Endodermal cell (in vitro differentiated cells): Measurements from ENCODE around the gene RALA. TPM values are rescaled to one million over a fixed set of nuclear protein-coding genes. Genes with fewer than 3 reads are reported as not detected.
"Not testable (repeated sequence)": the region's sequence is repeated elsewhere in the genome, so short reads cannot be mapped to it uniquely, and the experiment has no call there.

Experiments
- DNase-seq: peaks from one replicate; pipeline ENCODE4 v3.0.0-alpha.2; 2017
- H3K27ac ChIP-seq: 2 replicates; pipeline ENCODE4 v1.5.1; 2013; ENCODE audit warnings: mild to moderate bottlenecking, low read depth, low read length, moderate library complexity
- H3K27me3 ChIP-seq: 2 replicates; pipeline ENCODE4 v1.6.1; 2013; ENCODE audit warnings: mild to moderate bottlenecking, low read length, moderate library complexity; ENCODE audit not compliant: insufficient read depth, control insufficient read depth, poor library complexity, severe bottlenecking
- H3K36me3 ChIP-seq: 2 replicates; pipeline ENCODE4 v1.7.0; 2013; ENCODE audit warnings: mild to moderate bottlenecking, low read length, moderate library complexity; ENCODE audit not compliant: control insufficient read depth, insufficient read depth
- H3K4me1 ChIP-seq: one replicate; pipeline ENCODE4 v1.7.0; 2013; ENCODE audit warnings: low read length; ENCODE audit not compliant: control insufficient read depth, insufficient read depth
- H3K4me3 ChIP-seq: 2 replicates; pipeline ENCODE4 v1.5.1; 2013; ENCODE audit warnings: mild to moderate bottlenecking, low read length, moderate library complexity
- H3K9ac ChIP-seq: 2 replicates; pipeline ENCODE4 v1.6.1; 2013; ENCODE audit warnings: mild to moderate bottlenecking, low read length, moderate library complexity; ENCODE audit not compliant: poor library complexity, severe bottlenecking; ENCODE audit errors: extremely low read depth
- H3K9me3 ChIP-seq: 2 replicates; pipeline ENCODE4 v1.6.1; 2013; ENCODE audit warnings: mild to moderate bottlenecking, low read length, moderate library complexity; ENCODE audit not compliant: control insufficient read depth
- H3K27ac Mint-ChIP-seq: 2 replicates; pipeline ENCODE4 v1.8.0; 2020; ENCODE audit warnings: mixed read lengths
- H3K27me3 Mint-ChIP-seq: 2 replicates; pipeline ENCODE4 v1.8.0; 2021; ENCODE audit warnings: mild to moderate bottlenecking, mixed read lengths; ENCODE audit not compliant: insufficient read depth
- H3K36me3 Mint-ChIP-seq: 2 replicates; pipeline ENCODE4 v1.8.0; 2020; ENCODE audit warnings: low read depth, mixed read lengths
- H3K4me1 Mint-ChIP-seq: 2 replicates; pipeline ENCODE4 v1.8.0; 2020; ENCODE audit warnings: mixed read lengths
- H3K4me3 Mint-ChIP-seq: 2 replicates; pipeline ENCODE4 v1.8.0; 2020; ENCODE audit warnings: mild to moderate bottlenecking, moderate library complexity, mixed read lengths
- H3K9me3 Mint-ChIP-seq: 2 replicates; pipeline ENCODE4 v1.8.0; 2020; ENCODE audit warnings: mild to moderate bottlenecking, mixed read lengths
- CTCF ChIP-seq: fragments of 200-600 bp; sonication (generic); conservative IDR thresholded peaks from 2 replicates; pipeline ENCODE4 v1.5.0; 2021; ENCODE audit warnings: antibody characterized with exemption, mild to moderate bottlenecking
- WGBS, 2 experiments: methylation state at CpG; one replicate each; pipeline versions ENCODE4 v1.1.5 to v1.1.7; 2013; ENCODE audit warnings: missing lambda C conversion rate in 2 of 2, mixed read lengths in 1 of 2; ENCODE audit not compliant: insufficient coverage in 1 of 2, insufficient read length in 1 of 2; 5-methylcytosine and 5-hydroxymethylcytosine counted together
- total RNA-seq, 2 donors: library from RNA; stranded (reverse); fragmentation: NEBNext Ultra II Directional in 1 of 2; extraction: Animal tissue kit (Norgen Biotek cat#: 25700) in 1 of 2; gene quantifications; 2 replicates in 1 of 2; 3 replicates in 1 of 2; pipeline ENCODE4 v1.2.1, GENCODE V29; 2021

RALA gene
- total RNA-seq, 2 donors from 2014 or later, result 43.9 to 46.4 TPM

- Mint-ChIP-seq H3K4me1 (no peaks in the 10 kb centered on the region), H3K27ac (no peak overlapping the region), H3K9me3 (no peaks in the 10 kb centered on the region), H3K27me3 (no peaks in the 10 kb centered on the region), H3K4me3 (no peak overlapping the region), H3K36me3 (peaks cover 46% of the 10 kb centered on the region)
- Histone ChIP-seq H3K27me3 (no peaks in the 10 kb centered on the region), H3K9me3 (peaks cover 8% of the 10 kb centered on the region), H3K27ac (no peak overlapping the region), H3K9ac (no peak overlapping the region), H3K4me3 (no peak overlapping the region), H3K4me1 (no peaks in the 10 kb centered on the region), H3K36me3 (peaks cover 53% of the 10 kb centered on the region)
- no peak for DNase-seq
- TF ChIP-seq CTCF, result no peak
- WGBS, 2 experiments, result 83 to 95% methylated on average over 6 to 9 of the region's 9 CpGs
Observed at GRCh38 chr7:39688611-39689480, 65.5 kb downstream of the RALA start.

- TF ChIP-seq CTCF, result no peak
- no peak overlapping the region for H3K27ac ChIP-seq
Observed at GRCh38 chr7:39691821-39692220, 68.4 kb downstream of the RALA start.

GRCh38 chr7:39693086-39693485 lies 69.7 kb downstream of the RALA start:
- H3K4me1 Mint-ChIP-seq, H3K27me3 ChIP-seq, H3K9ac ChIP-seq, DNase-seq, H3K9me3 Mint-ChIP-seq, H3K27ac Mint-ChIP-seq, H3K4me3 ChIP-seq, H3K27ac ChIP-seq, H3K9me3 ChIP-seq, H3K4me1 ChIP-seq, H3K4me3 Mint-ChIP-seq, H3K27me3 Mint-ChIP-seq: not testable (repeated sequence)
- peaks cover 72% of the 10 kb centered on the region for H3K36me3 ChIP-seq
- peaks cover 62% of the 10 kb centered on the region for H3K36me3 Mint-ChIP-seq
- 98% methylated on average over 4 of the region's 4 CpGs; no CpG with 5 or more reads in 1 of the 2 experiments for WGBS, 2 experiments

More at GRCh38 chr7:39691821-39692220, 68.4 kb downstream of the RALA start:
- Mint-ChIP-seq H3K4me1 (peaks cover 3% of the 10 kb centered on the region), H3K9me3 (no peaks in the 10 kb centered on the region), H3K27me3 (no peaks in the 10 kb centered on the region), H3K27ac (no peak overlapping the region), H3K4me3 (no peak overlapping the region), H3K36me3 (peaks cover 58% of the 10 kb centered on the region)
- WGBS, 2 experiments, result 88 to 90% methylated on average over 2 of the region's 2 CpGs
- Histone ChIP-seq H3K36me3 (peaks cover 67% of the 10 kb centered on the region), H3K4me1 (no peaks in the 10 kb centered on the region), H3K9me3 (peaks cover 8% of the 10 kb centered on the region), H3K27me3 (no peaks in the 10 kb centered on the region), H3K4me3 (no peak overlapping the region), H3K9ac (no peak overlapping the region)
- no peak for DNase-seq
